PC-3 (cell line): ENCODE results near the gene SALL2. TPM values are rescaled to one million over a fixed set of nuclear protein-coding genes. Genes with fewer than 3 reads are reported as not detected.
A peak's percentile ranks its signal among the peaks of the same experiment; 100 is the strongest.

Source experiments
- ATAC-seq: fragments of 200-7000 bp; cut with Tn5 transposase; 2 replicates; pipeline ENCODE4 v1.9.1; 2020; ENCODE audit warnings: mild to moderate bottlenecking, moderate library complexity
- BruUV-seq: library from RNA; stranded (reverse); fragments of 400-500 nt; replicated peaks from 2 replicates; lab custom pipeline; 2021; lab: Mats Ljungman, UMichigan
- CTCF ChIA-PET: fragments of 300-600 bp; sonication (Branson Sonifier 250); formaldehyde crosslinking; loops from one replicate; lab custom pipeline; 2022; ENCODE audit warnings: antibody characterized with exemption; lab: Charles Lee
- POLR2A ChIA-PET: fragments of 300-600 bp; sonication (Branson Sonifier 250); formaldehyde crosslinking; loops from one replicate; lab custom pipeline; 2022; ENCODE audit warnings: antibody characterized with exemption; ENCODE audit not compliant: unreplicated experiment; lab: Charles Lee
- DNase-seq: peaks from one replicate; pipeline ENCODE4 v3.0.0-alpha.2; 2015
- H2AFZ ChIP-seq: fragments of 300-600 bp; sonication (generic); 2 replicates; pipeline ENCODE4 v1.6.0; 2016; ENCODE audit warnings: antibody characterized with exemption, low read length
- H3F3A ChIP-seq: fragments of 300-600 bp; sonication (generic); one replicate; pipeline ENCODE4 v1.6.0; 2017; ENCODE audit warnings: antibody characterized with exemption, low read length, control low read depth, mild to moderate bottlenecking; ENCODE audit not compliant: unreplicated experiment
- H3K27ac ChIP-seq: fragments of 300-600 bp; sonication (generic); 2 replicates; pipeline ENCODE4 v1.5.1; 2016; ENCODE audit warnings: mild to moderate bottlenecking, low read length
- H3K27me3 ChIP-seq: fragments of 300-600 bp; sonication (generic); 2 replicates; pipeline ENCODE4 v1.6.1; 2016; ENCODE audit warnings: low read length, mixed read lengths
- H3K36me3 ChIP-seq: fragments of 300-600 bp; sonication (generic); 2 replicates; pipeline ENCODE4 v1.6.1; 2016; ENCODE audit warnings: low read depth, mixed run types, low read length, mixed read lengths
- H3K4me1 ChIP-seq: fragments of 300-600 bp; sonication (generic); 2 replicates; pipeline ENCODE4 v1.5.1; 2016; ENCODE audit warnings: low read length; ENCODE audit not compliant: insufficient read depth
- H3K4me2 ChIP-seq: fragments of 300-600 bp; sonication (generic); 2 replicates; pipeline ENCODE4 v1.6.0; 2016; ENCODE audit warnings: low read length
- H3K4me3 ChIP-seq: fragments of 300-600 bp; sonication (generic); 2 replicates; pipeline ENCODE4 v1.5.1; 2016; ENCODE audit warnings: mild to moderate bottlenecking, low read length, mixed read lengths
- H3K79me2 ChIP-seq: fragments of 300-600 bp; sonication (generic); 2 replicates; pipeline ENCODE4 v1.6.1; 2017; ENCODE audit warnings: low read length, mixed read lengths
- H3K9ac ChIP-seq: fragments of 300-600 bp; sonication (generic); 2 replicates; pipeline ENCODE4 v1.6.0; 2016; ENCODE audit warnings: mild to moderate bottlenecking, low read length
- H3K9me2 ChIP-seq: fragments of 300-600 bp; sonication (generic); replicated peaks from 2 replicates; pipeline ENCODE4 v1.6.1; 2016; ENCODE audit warnings: mixed run types, low read length, mixed read lengths
- H3K9me3 ChIP-seq: fragments of 300-600 bp; sonication (generic); 2 replicates; pipeline ENCODE4 v1.6.1; 2016; ENCODE audit warnings: low read length, mixed read lengths
- H4K20me1 ChIP-seq: fragments of 300-600 bp; sonication (generic); 2 replicates; pipeline ENCODE4 v1.6.1; 2016; ENCODE audit warnings: low read length, mixed read lengths
- CTCF ChIP-seq: fragments of 300-600 bp; sonication (generic); conservative IDR thresholded peaks from 2 replicates; pipeline ENCODE4 v1.5.1; 2017; ENCODE audit warnings: antibody characterized with exemption, low read depth, mild to moderate bottlenecking, low read length
- EZH2 ChIP-seq: fragments of 300-600 bp; sonication (generic); IDR thresholded peaks from one replicate; pipeline ENCODE4 v1.6.1; 2017; ENCODE audit warnings: antibody characterized with exemption, mild to moderate bottlenecking, low read length; ENCODE audit not compliant: unreplicated experiment
- EZH2phosphoT487 ChIP-seq: fragments of 300-600 bp; sonication (generic); IDR thresholded peaks from 2 replicates; pipeline ENCODE4 v1.6.1; 2018; ENCODE audit warnings: mild to moderate bottlenecking, antibody characterized with exemption, low read length, borderline replicate concordance
- intact Hi-C: fragments of 100-400 bp; cut with micrococcal nuclease; formaldehyde crosslinking; loops from 2 replicates; pipeline ENCODE4 v1.9.0; 2023
- total RNA-seq: library from RNA; depleted of rRNA; stranded (reverse); fragments of >200 nt; gene quantifications from 2 replicates; pipeline ENCODE4 v1.2.3, GENCODE V29; 2014

Gene SALL2
- total RNA-seq, 1 experiment from 2014 or later = 4.1 TPM

DNA sequence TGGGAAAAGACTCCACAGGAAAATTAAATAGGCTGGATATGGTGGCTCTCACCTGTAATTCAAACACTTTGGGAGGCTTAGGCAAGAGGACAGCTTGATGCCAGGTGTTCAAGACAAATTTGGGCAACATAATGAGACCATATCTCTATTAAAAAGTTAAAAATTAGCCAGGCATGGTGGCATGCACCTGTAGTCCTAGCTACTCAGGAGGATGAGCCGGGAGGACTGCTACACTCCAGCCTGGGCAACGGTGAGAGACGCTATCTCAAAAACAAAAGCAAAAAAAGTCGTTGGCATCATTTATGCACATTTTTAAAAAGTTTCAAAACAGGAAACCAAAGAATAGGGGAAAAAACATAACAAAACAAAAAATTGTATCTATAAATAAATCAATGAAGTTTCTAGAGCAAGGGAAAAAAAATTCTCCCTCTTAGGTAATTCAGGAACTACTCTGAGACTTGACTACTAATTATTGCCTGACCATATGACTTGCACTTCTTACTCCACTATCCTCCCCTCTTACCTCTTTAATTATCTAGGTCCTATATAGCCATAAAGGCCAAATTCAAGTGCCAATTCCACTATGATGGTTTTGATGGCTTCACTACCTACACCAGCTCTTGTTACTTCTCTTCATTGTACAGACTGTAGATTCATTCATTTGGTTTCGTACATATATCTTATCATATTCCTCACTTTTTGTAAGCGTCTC, 16.6 kb downstream of the SALL2 start:
- peaks cover 58% of the 10 kb centered on the region for H3K79me2 ChIP-seq
- TF ChIP-seq EZH2 = no peak
- ChIA-PET CTCF (no interaction called here), POLR2A (no interaction called here)
- no peak for ATAC-seq
- H3K27me3 ChIP-seq = no peaks in the 10 kb centered on the region
- no TSS peak for BruUV-seq
- H3K9me2 ChIP-seq = no peaks in the 10 kb centered on the region
- no peaks in the 10 kb centered on the region for H3K9me3 ChIP-seq
- H3K9ac ChIP-seq = peak overlapping the region; percentile 97
- H3K4me1 ChIP-seq = peaks cover 18% of the 10 kb centered on the region
- no peaks in the 10 kb centered on the region for H4K20me1 ChIP-seq
- H3K27ac ChIP-seq = no peak overlapping the region
- no peak for DNase-seq
- H3K4me3 ChIP-seq = peak overlapping the region; percentile 96
- H3F3A ChIP-seq = peaks cover 5% of the 10 kb centered on the region
- H3K4me2 ChIP-seq = peak overlapping the region; percentile 95
- peaks cover 7% of the 10 kb centered on the region for H3K36me3 ChIP-seq
- no peak overlapping the region for H2AFZ ChIP-seq
- intact Hi-C loops = loop anchor here (5.0 kb wide), 1 partner anchor 48 kb away; no protein-coding TSS in a partner anchor

GRCh38 chr14:21506557-21506956, 19.6 kb downstream of the SALL2 start:
- ATAC-seq (no peak), DNase-seq (no peak)
- H4K20me1 ChIP-seq = no peaks in the 10 kb centered on the region
- intact Hi-C loops = no loop called here
- CTCF ChIA-PET = no interaction called here
- H3K4me2 ChIP-seq = no peak overlapping the region
- H3K79me2 ChIP-seq = peaks cover 64% of the 10 kb centered on the region
- H3F3A ChIP-seq = no peaks in the 10 kb centered on the region
- H3K4me3 ChIP-seq = no peak overlapping the region
- no peak overlapping the region for H3K9ac ChIP-seq
- H3K9me3 ChIP-seq = no peaks in the 10 kb centered on the region
- H3K4me1 ChIP-seq = peaks cover 13% of the 10 kb centered on the region
- H3K36me3 ChIP-seq = peaks cover 26% of the 10 kb centered on the region
- H2AFZ ChIP-seq = no peak overlapping the region
- no TSS peak for BruUV-seq
- H3K9me2 ChIP-seq = no peaks in the 10 kb centered on the region
- no peaks in the 10 kb centered on the region for H3K27me3 ChIP-seq
- no peak overlapping the region for H3K27ac ChIP-seq
- no peak for TF ChIP-seq CTCF
- no peak for TF ChIP-seq EZH2
- no peak for TF ChIP-seq EZH2phosphoT487
- POLR2A ChIA-PET = no interaction called here

GRCh38 chr14:21505012-21505553, 21.1 kb downstream of the SALL2 start:
- H3K79me2 ChIP-seq = peaks cover 54% of the 10 kb centered on the region
- H3F3A ChIP-seq = no peaks in the 10 kb centered on the region
- no peaks in the 10 kb centered on the region for H3K27me3 ChIP-seq
- H2AFZ ChIP-seq = no peak overlapping the region
- no peak overlapping the region for H3K27ac ChIP-seq
- TF ChIP-seq EZH2phosphoT487 (no peak), EZH2 (no peak), CTCF (no peak)
- H3K9me3 ChIP-seq = no peaks in the 10 kb centered on the region
- DNase-seq (no peak), ATAC-seq (no peak)
- H3K9ac ChIP-seq = no peak overlapping the region
- H3K9me2 ChIP-seq = no peaks in the 10 kb centered on the region
- no peak overlapping the region for H3K4me2 ChIP-seq
- H4K20me1 ChIP-seq = no peaks in the 10 kb centered on the region
- H3K4me3 ChIP-seq = no peak overlapping the region
- peaks cover 12% of the 10 kb centered on the region for H3K4me1 ChIP-seq
- intact Hi-C loops = no loop called here
- BruUV-seq = no TSS peak
- peaks cover 34% of the 10 kb centered on the region for H3K36me3 ChIP-seq
- CTCF ChIA-PET = no interaction called here
- POLR2A ChIA-PET = no interaction called here
